Fibroblast of mammary gland (primary cell): ENCODE results near the gene ZNF184.

ENCODE experiments used
- DNase-seq: peaks from one replicate; pipeline ENCODE4 v3.0.0-alpha.2; 2010; ENCODE audit warnings: low read depth
- H3K4me3 ChIP-seq: 2 replicates; pipeline ENCODE4 v1.5.1; 2011; ENCODE audit warnings: low read depth, mild to moderate bottlenecking, low read length, moderate library complexity; ENCODE audit not compliant: control insufficient read depth
- TF ChIP-seq, protein P1 (sequence below): conservative IDR thresholded peaks from 2 replicates; pipeline ENCODE4 v1.5.1; 2011; ENCODE audit warnings: low read depth, low read length, inconsistent platforms; ENCODE audit not compliant: control insufficient read depth, insufficient read depth

ZNF184 gene

DNA sequence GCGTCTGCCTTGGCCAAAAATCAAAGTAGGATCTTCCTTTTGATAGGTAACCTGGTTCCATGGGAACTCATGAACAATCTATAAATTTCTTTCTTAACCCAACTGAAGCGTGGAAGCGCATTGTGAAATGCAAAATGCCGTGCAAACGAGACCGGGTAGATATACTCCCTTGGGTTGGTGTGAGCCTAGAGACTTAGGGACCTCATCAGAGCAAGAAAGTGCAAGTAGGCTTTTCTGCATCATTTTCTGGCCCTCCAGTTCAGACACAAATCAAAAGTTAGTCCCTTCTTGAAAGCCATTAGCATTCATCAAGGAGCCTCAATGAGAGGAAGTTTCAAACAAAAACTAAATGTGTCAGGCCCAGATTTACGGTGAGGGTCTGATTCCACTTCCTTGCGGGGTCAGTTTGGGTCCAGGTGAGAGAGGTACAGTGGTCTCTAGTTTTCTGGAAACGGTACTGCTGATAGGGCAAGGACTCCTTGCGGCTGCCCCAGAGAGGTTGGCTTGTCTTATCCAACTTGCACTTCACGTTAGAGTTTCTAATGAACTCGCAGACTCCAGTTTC is 5.3 kb upstream of the ZNF184 start:
- TF ChIP-seq, protein P1, sequence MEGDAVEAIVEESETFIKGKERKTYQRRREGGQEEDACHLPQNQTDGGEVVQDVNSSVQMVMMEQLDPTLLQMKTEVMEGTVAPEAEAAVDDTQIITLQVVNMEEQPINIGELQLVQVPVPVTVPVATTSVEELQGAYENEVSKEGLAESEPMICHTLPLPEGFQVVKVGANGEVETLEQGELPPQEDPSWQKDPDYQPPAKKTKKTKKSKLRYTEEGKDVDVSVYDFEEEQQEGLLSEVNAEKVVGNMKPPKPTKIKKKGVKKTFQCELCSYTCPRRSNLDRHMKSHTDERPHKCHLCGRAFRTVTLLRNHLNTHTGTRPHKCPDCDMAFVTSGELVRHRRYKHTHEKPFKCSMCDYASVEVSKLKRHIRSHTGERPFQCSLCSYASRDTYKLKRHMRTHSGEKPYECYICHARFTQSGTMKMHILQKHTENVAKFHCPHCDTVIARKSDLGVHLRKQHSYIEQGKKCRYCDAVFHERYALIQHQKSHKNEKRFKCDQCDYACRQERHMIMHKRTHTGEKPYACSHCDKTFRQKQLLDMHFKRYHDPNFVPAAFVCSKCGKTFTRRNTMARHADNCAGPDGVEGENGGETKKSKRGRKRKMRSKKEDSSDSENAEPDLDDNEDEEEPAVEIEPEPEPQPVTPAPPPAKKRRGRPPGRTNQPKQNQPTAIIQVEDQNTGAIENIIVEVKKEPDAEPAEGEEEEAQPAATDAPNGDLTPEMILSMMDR = no peak
- DNase-seq = peak; percentile 34
- peak overlapping the region; percentile 93 for H3K4me3 ChIP-seq

DNA sequence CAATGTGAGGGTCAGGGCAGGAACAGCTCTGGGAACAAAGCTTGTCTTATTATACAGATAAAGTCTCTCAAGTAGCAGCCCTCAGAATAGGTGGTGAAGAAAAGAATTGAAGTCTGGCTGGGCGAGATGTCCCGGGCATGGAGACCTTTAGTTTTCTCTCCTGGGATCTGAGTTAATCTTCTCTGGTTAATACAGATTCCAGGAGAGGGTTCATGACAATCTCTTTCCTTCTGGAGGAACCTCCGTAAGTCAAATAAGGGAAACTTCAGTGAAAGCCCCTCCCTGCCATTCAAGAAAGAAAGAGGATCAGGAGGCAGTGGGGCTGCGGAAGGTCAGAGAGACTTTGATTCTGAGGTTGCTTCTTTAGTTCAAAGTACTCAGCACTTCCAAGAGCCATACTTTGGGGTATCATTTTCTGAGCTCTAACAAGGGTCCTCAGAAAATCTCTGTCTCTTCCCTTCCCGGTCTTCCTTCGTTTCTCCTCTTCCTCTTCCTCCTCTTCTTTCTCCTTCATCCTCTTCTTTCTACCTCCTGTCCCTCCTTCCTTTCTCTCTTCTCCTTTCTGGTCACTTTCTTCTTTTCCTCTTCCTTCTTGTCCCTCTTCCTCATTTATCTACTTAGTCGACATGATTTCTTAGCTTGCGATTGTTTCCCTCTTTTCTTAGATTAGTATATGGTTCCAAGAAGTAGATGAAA is 4.6 kb upstream of the ZNF184 start:
- DNase-seq = no peak
- H3K4me3 ChIP-seq = peak overlapping the region; percentile 93
- TF ChIP-seq, protein P1 = no peak

DNA sequence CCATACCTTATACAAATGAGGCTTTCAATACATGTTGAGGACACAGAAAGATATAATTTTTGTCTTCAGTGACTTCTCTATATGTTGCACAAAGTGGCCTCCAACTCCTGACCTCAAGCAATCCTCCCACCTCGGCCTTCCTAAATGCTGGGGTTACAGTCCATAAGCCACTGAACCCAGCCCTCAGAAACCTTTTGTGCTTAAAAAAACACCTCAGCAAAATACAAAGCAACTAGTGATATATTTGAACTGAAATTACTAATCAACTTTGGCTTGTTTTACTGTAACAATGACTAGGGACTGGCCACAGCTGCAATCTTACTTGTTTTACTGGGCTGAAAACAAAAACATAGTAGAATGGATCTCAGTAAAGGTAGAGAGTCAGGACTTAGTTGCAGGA is 3.2 kb upstream of the ZNF184 start:
- DNase-seq = no peak
- TF ChIP-seq, protein P1 = no peak
- no peak overlapping the region for H3K4me3 ChIP-seq

DNA sequence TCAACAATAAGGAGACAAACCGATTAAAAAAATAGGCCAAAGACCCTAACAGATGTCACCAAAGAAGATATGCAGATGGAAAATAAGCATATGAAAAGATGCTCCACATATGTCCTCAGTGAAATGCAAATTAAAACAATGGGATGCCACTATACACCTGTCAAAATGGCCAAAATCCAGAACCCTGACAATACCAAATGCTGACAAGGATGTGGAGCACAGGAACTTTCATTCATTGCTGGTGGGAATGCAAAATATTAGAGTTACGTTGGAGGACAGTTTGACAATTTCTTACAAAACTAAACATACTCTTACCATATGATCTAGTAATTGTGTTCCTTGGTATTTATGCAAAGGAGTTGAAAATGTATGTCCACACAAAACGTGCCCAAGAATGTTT is 1.8 kb upstream of the ZNF184 start:
- no peak for DNase-seq
- no peak overlapping the region for H3K4me3 ChIP-seq
- TF ChIP-seq, protein P1 = no peak

DNA sequence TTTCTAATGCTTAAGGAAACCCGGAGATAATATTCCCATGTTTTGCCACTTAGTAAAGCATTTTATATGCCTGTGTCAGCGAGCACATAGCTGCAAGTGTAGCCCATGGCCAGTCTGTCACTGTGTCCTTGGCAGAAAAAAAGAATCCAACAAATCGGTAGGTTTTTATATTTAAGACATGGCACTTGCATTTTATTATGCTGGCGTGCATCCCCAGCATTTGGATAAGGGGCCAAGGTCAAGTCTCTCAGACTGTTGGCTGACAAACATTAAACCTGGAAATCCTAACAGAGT is 1.2 kb upstream of the ZNF184 start:
- DNase-seq = no peak
- TF ChIP-seq, protein P1 = no peak
- no peak overlapping the region for H3K4me3 ChIP-seq

DNA sequence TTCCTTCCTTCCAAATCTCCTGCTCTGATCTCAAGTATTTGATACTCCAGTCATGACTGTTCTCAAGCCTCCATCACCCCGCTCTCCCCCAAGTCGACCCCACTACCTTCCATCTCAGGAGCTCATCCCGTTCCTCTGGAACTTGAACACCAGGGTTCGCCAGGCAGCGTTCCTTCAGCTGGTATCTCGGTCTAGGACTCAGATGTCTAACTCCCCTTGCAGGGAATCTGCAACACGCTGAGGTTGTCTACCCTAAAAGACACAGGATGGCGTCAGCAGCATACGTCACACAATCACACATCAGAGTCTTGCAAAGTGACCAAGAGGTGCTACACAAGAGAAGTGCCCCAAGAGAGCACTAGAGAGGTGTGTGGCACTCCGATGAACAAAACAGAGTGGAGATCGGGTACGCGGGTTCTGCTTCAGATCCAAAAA is 706 bp downstream of the ZNF184 start:
- DNase-seq = peak; percentile 86
- peak overlapping the region; percentile 82 for H3K4me3 ChIP-seq
- TF ChIP-seq, protein P1 = no peak
